NCI-H2107 treated with DMSO at 0.1 percent for 48 hours (cell line): ENCODE measurements around the gene FAM163B.

Experiments
- DNase-seq: peaks from one replicate; lab custom pipeline; 2025; ENCODE audit not compliant: unreplicated experiment; lab: John Stamatoyannopoulos, UW

Gene FAM163B

GRCh38 chr9:133616643-133617405, 7.6 kb upstream of the FAM163B start:
- no peak for DNase-seq

- DNase-seq, result no peak
These were observed 6.5 kb upstream of the FAM163B start for GRCh38 chr9:133615606-133616188.

GRCh38 chr9:133615186-133615585, 6.0 kb upstream of the FAM163B start:
- DNase-seq, result no peak

- no peak for DNase-seq
These were observed 5.5 kb upstream of the FAM163B start for GRCh38 chr9:133614678-133615077.

- no peak for DNase-seq
These were observed 4.9 kb upstream of the FAM163B start for GRCh38 chr9:133614056-133614455.

- no peak for DNase-seq
These were observed 4.2 kb upstream of the FAM163B start for GRCh38 chr9:133613432-133613831.

GRCh38 chr9:133612816-133613215, 3.6 kb upstream of the FAM163B start:
- no peak for DNase-seq

- no peak for DNase-seq
These were observed 2.9 kb upstream of the FAM163B start for GRCh38 chr9:133612051-133612450.

GRCh38 chr9:133610845-133611244, 1.7 kb upstream of the FAM163B start:
- DNase-seq, result peak; percentile 95

GRCh38 chr9:133608889-133609288, 300 bp downstream of the FAM163B start:
- no peak for DNase-seq

GRCh38 chr9:133608382-133608781, 807 bp downstream of the FAM163B start:
- no peak for DNase-seq

GRCh38 chr9:133607976-133608375, 1.2 kb downstream of the FAM163B start:
- DNase-seq, result no peak

- DNase-seq, result no peak
These were observed 1.8 kb downstream of the FAM163B start for GRCh38 chr9:133607381-133607780.

- DNase-seq, result peak; percentile 45
These were observed 2.5 kb downstream of the FAM163B start for GRCh38 chr9:133606708-133607025.

GRCh38 chr9:133605856-133606707, 3.1 kb downstream of the FAM163B start:
- no peak for DNase-seq

- DNase-seq, result no peak
These were observed 3.7 kb downstream of the FAM163B start for GRCh38 chr9:133605446-133605845.

- DNase-seq, result peak; percentile 57
These were observed 4.3 kb downstream of the FAM163B start for GRCh38 chr9:133604856-133605255.

GRCh38 chr9:133604214-133604613, 5.0 kb downstream of the FAM163B start:
- no peak for DNase-seq

- DNase-seq, result peak; percentile 28
These were observed 5.9 kb downstream of the FAM163B start for GRCh38 chr9:133603135-133603927.

GRCh38 chr9:133602277-133602676, 6.9 kb downstream of the FAM163B start:
- DNase-seq, result no peak

GRCh38 chr9:133601746-133602145, 7.4 kb downstream of the FAM163B start:
- DNase-seq, result no peak
